IMR-90 (cell line): ENCODE measurements around the gene AOPEP. TPM values are rescaled to one million over a fixed set of nuclear protein-coding genes. Genes with fewer than 3 reads are reported as not detected.

Experiments used
- ATAC-seq: fragments of 200-7000 bp; cut with Tn5 transposase; 2 replicates; pipeline ENCODE4 v1.9.1; 2020; ENCODE audit warnings: low read depth, mild to moderate bottlenecking, moderate library complexity
- BruUV-seq: library from RNA; stranded (reverse); fragments of 400-500 nt; replicated peaks from 2 replicates; lab custom pipeline; 2021; lab: Mats Ljungman, UMichigan
- CTCF ChIA-PET: fragments of 300-600 bp; formaldehyde crosslinking; extraction: SDS; loops from one replicate; lab custom pipeline; 2021; ENCODE audit warnings: antibody characterized with exemption; lab: Yijun Ruan, JAX
- POLR2A ChIA-PET: fragments of 300-600 bp; sonication (Branson Sonifier 250); formaldehyde crosslinking; loops from one replicate; lab custom pipeline; 2022; ENCODE audit warnings: antibody characterized with exemption; ENCODE audit not compliant: unreplicated experiment; lab: Charles Lee
- DNase-seq: peaks from one replicate; pipeline ENCODE4 v3.0.0; 2013
- H2AFZ ChIP-seq: replicated peaks from 2 replicates; pipeline ENCODE3; 2013; ENCODE audit warnings: low read length, mild to moderate bottlenecking; ENCODE audit not compliant: poor library complexity
- H2AK5ac ChIP-seq: 2 replicates; pipeline ENCODE4 v1.6.1; 2013; ENCODE audit warnings: low read depth, low read length, inconsistent platforms
- H2AK9ac ChIP-seq: replicated peaks from 2 replicates; pipeline ENCODE3; 2013; ENCODE audit warnings: mild to moderate bottlenecking, low read depth, low read length, moderate library complexity; ENCODE audit not compliant: poor library complexity
- H2BK120ac ChIP-seq: 2 replicates; pipeline ENCODE4 v1.6.1; 2013; ENCODE audit warnings: low read depth, low read length, inconsistent platforms
- H2BK15ac ChIP-seq: 3 replicates; pipeline ENCODE4 v1.6.1; 2013; ENCODE audit warnings: low read depth, low read length, inconsistent platforms
- H2BK20ac ChIP-seq: 2 replicates; pipeline ENCODE4 v1.6.1; 2013; ENCODE audit warnings: low read depth, mild to moderate bottlenecking, inconsistent platforms, low read length, moderate library complexity
- H2BK5ac ChIP-seq: 2 replicates; pipeline ENCODE4 v1.6.1; 2013; ENCODE audit warnings: mild to moderate bottlenecking, low read depth, low read length, inconsistent platforms; ENCODE audit not compliant: poor library complexity, severe bottlenecking
- H3K14ac ChIP-seq: replicated peaks from 2 replicates; pipeline ENCODE4 v1.6.1; 2013; ENCODE audit warnings: low read depth, low read length, inconsistent platforms
- H3K18ac ChIP-seq: 2 replicates; pipeline ENCODE4 v1.6.1; 2013; ENCODE audit warnings: low read depth, low read length, control low read depth
- H3K23ac ChIP-seq: 2 replicates; pipeline ENCODE4 v1.6.1; 2013; ENCODE audit warnings: low read depth, low read length, inconsistent platforms
- H3K27ac ChIP-seq: 2 replicates; pipeline ENCODE4 v1.5.1; 2013; ENCODE audit warnings: mild to moderate bottlenecking, control low read depth, low read length; ENCODE audit not compliant: insufficient read depth
- H3K27me3 ChIP-seq: 2 replicates; pipeline ENCODE4 v1.6.1; 2013; ENCODE audit warnings: low read length; ENCODE audit not compliant: control insufficient read depth, insufficient read depth
- H3K36me3 ChIP-seq: 2 replicates; pipeline ENCODE4 v1.6.1; 2013; ENCODE audit warnings: low read length, mixed read lengths; ENCODE audit not compliant: control insufficient read depth, insufficient read depth
- H3K4ac ChIP-seq: 2 replicates; pipeline ENCODE4 v1.6.1; 2013; ENCODE audit warnings: low read depth, low read length, inconsistent platforms
- H3K4me1 ChIP-seq: 2 replicates; pipeline ENCODE4 v1.6.1; 2013; ENCODE audit warnings: low read length, mixed read lengths; ENCODE audit not compliant: control insufficient read depth, insufficient read depth
- H3K4me2 ChIP-seq: 2 replicates; pipeline ENCODE4 v1.6.1; 2013; ENCODE audit warnings: low read depth, mild to moderate bottlenecking, control low read depth, low read length, moderate library complexity
- H3K4me3 ChIP-seq: 2 replicates; pipeline ENCODE4 v1.5.1; 2013; ENCODE audit warnings: low read depth, mild to moderate bottlenecking, control low read depth, low read length, moderate library complexity; ENCODE audit not compliant: insufficient read depth
- H3K56ac ChIP-seq: 2 replicates; pipeline ENCODE4 v1.6.1; 2013; ENCODE audit warnings: low read length, inconsistent platforms; ENCODE audit not compliant: insufficient read depth; ENCODE audit errors: extremely low read depth
- H3K79me1 ChIP-seq, 2 experiments: 2 replicates each; pipeline ENCODE4 v1.6.1; 2013; ENCODE audit warnings: low read length in 2 of 2, inconsistent platforms in 1 of 2, low read depth in 1 of 2
- H3K9ac ChIP-seq: 2 replicates; pipeline ENCODE4 v1.6.1; 2013; ENCODE audit warnings: low read depth, low read length, control low read depth
- H3K9me1 ChIP-seq: 2 replicates; pipeline ENCODE4 v1.6.1; 2013; ENCODE audit warnings: low read length, inconsistent platforms; ENCODE audit not compliant: insufficient read depth
- H3K9me3 ChIP-seq: 2 replicates; pipeline ENCODE4 v1.6.1; 2013; ENCODE audit warnings: low read length; ENCODE audit not compliant: control insufficient read depth, insufficient read depth
- H4K20me1 ChIP-seq: 2 replicates; pipeline ENCODE4 v1.6.1; 2013; ENCODE audit warnings: low read length, inconsistent platforms; ENCODE audit not compliant: insufficient read depth
- H4K5ac ChIP-seq: 2 replicates; pipeline ENCODE4 v1.6.1; 2013; ENCODE audit warnings: mild to moderate bottlenecking, low read depth, low read length, control low read depth
- H4K8ac ChIP-seq, 2 experiments: 2 replicates each; pipeline ENCODE4 v1.6.1; 2013; ENCODE audit warnings: low read depth in 2 of 2, low read length in 2 of 2, control low read depth in 1 of 2, inconsistent platforms in 1 of 2
- H4K91ac ChIP-seq: 2 replicates; pipeline ENCODE4 v1.6.1; 2013; ENCODE audit warnings: low read depth, low read length, inconsistent platforms; ENCODE audit not compliant: insufficient read depth
- BHLHE40 ChIP-seq: fragments of 150-350 bp; IDR thresholded peaks from 2 replicates; pipeline ENCODE4 v1.6.1; 2016; ENCODE audit warnings: mild to moderate bottlenecking, low read depth, low read length
- CEBPB ChIP-seq: IDR thresholded peaks from 2 replicates; pipeline ENCODE4 v1.6.1; 2012; ENCODE audit warnings: low read depth, low read length, improper control_type of control experiment
- CHD1 ChIP-seq: IDR thresholded peaks from 2 replicates; pipeline ENCODE4 v1.6.1; 2012; ENCODE audit warnings: low read depth, low read length, improper control_type of control experiment
- CTCF ChIP-seq: conservative IDR thresholded peaks from 2 replicates; pipeline ENCODE4 v1.5.1; 2012; ENCODE audit warnings: mild to moderate bottlenecking, low read depth, low read length, improper control_type of control experiment
- ELK1 ChIP-seq: fragments of 150-350 bp; IDR thresholded peaks from 2 replicates; pipeline ENCODE4 v1.6.1; 2016; ENCODE audit warnings: low read depth, mild to moderate bottlenecking, low read length, moderate library complexity, borderline replicate concordance
- FOS ChIP-seq: fragments of 150-350 bp; IDR thresholded peaks from 2 replicates; pipeline ENCODE4 v1.6.1; 2016; ENCODE audit warnings: low read depth, low read length
- MAFK ChIP-seq: IDR thresholded peaks from 2 replicates; pipeline ENCODE4 v1.6.1; 2012; ENCODE audit warnings: low read depth, low read length, improper control_type of control experiment
- MAZ ChIP-seq: IDR thresholded peaks from 2 replicates; pipeline ENCODE4 v1.6.1; 2012; ENCODE audit warnings: low read depth, mild to moderate bottlenecking, low read length, improper control_type of control experiment, moderate library complexity, borderline replicate concordance
- MXI1 ChIP-seq: IDR thresholded peaks from 2 replicates; pipeline ENCODE4 v1.6.1; 2012; ENCODE audit warnings: low read depth, mild to moderate bottlenecking, low read length, moderate library complexity, borderline replicate concordance
- NFE2L2 ChIP-seq: fragments of 150-350 bp; IDR thresholded peaks from 2 replicates; pipeline ENCODE4 v1.6.1; 2016; ENCODE audit warnings: low read depth, mild to moderate bottlenecking, low read length
- POLR2A ChIP-seq: IDR thresholded peaks from 2 replicates; pipeline ENCODE4 v1.6.1; 2012; ENCODE audit warnings: mild to moderate bottlenecking, low read depth, low read length
- RAD21 ChIP-seq: IDR thresholded peaks from 2 replicates; pipeline ENCODE4 v1.6.1; 2012; ENCODE audit warnings: low read length, improper control_type of control experiment
- RCOR1 ChIP-seq: IDR thresholded peaks from 2 replicates; pipeline ENCODE4 v1.6.1; 2012; ENCODE audit warnings: mild to moderate bottlenecking, low read length, improper control_type of control experiment; ENCODE audit not compliant: insufficient replicate concordance
- RFX5 ChIP-seq: IDR thresholded peaks from 2 replicates; pipeline ENCODE4 v1.8.0; 2012; ENCODE audit warnings: low read depth, mild to moderate bottlenecking, low read length, moderate library complexity
- USF2 ChIP-seq: fragments of 150-350 bp; IDR thresholded peaks from 2 replicates; pipeline ENCODE4 v1.6.1; 2017; ENCODE audit warnings: mild to moderate bottlenecking, antibody characterized with exemption, low read length, low read depth
- WGBS, 2 experiments: methylation state at CpG; one replicate each; pipeline versions ENCODE4 v1.1.5 to v1.1.7; 2013; ENCODE audit warnings: missing lambda C conversion rate in 2 of 2; ENCODE audit not compliant: insufficient read length in 1 of 2; ENCODE audit errors: extremely low coverage in 2 of 2; 5-methylcytosine and 5-hydroxymethylcytosine counted together
- dilution Hi-C: fragments of 300-500 bp; cut with HindIII; formaldehyde crosslinking; loops from one replicate; pipeline ENCODE4 v1.14.3; 2018; ENCODE audit warnings: low sequenced_read_pairs; ENCODE audit not compliant: unreplicated experiment
- in situ Hi-C: fragments of 300-500 bp; cut with MboI; formaldehyde crosslinking; loops from 3 replicates; pipeline ENCODE4 v1.14.3; 2019; ENCODE audit warnings: low sequenced_read_pairs, inconsistent platforms, mixed read lengths
- intact Hi-C: fragments of 100-400 bp; cut with micrococcal nuclease; formaldehyde crosslinking; loops from 2 replicates; pipeline ENCODE4 v1.10.0; 2022
- polyA plus RNA-seq, 3 experiments: library from polyadenylated mRNA; depleted of rRNA; stranded (reverse); fragments of >200 nt; gene quantifications; 2 replicates each; pipeline ENCODE4 v1.2.3, GENCODE V29; 2012; ENCODE audit warnings: low replicate concordance in 1 of 3
- total RNA-seq: library from RNA; depleted of rRNA; stranded (reverse); fragments of >200 nt; gene quantifications from 2 replicates; pipeline ENCODE4 v1.2.3, GENCODE V29; 2012

Gene AOPEP
- total and polyA plus RNA-seq, 2 of the 4 experiments (the other 2 are of a cell fraction): 34.9 to 38.7 TPM

- no peak overlapping the region for H2BK15ac ChIP-seq
- in situ Hi-C loops (no loop called here), dilution Hi-C loops (no loop called here), intact Hi-C loops (loop anchor here (2.0 to 5.0 kb wide), 2 partner anchors 124 to 1087 kb away; no protein-coding TSS in a partner anchor)
- H2AK5ac ChIP-seq: no peak overlapping the region
- H3K27me3 ChIP-seq: no peaks in the 10 kb centered on the region
- no peaks in the 10 kb centered on the region for H4K20me1 ChIP-seq
- no peak overlapping the region for H4K5ac ChIP-seq
- TF ChIP-seq MAZ: no peak
- TF ChIP-seq NFE2L2: no peak
- TF ChIP-seq CHD1: no peak
- TF ChIP-seq USF2: no peak
- TF ChIP-seq ELK1: no peak
- TF ChIP-seq MXI1: no peak
- TF ChIP-seq RCOR1: no peak
- no peak for TF ChIP-seq RFX5
- TF ChIP-seq POLR2A: no peak
- no peak for TF ChIP-seq BHLHE40
- no peak for TF ChIP-seq CTCF
- TF ChIP-seq CEBPB: no peak
- TF ChIP-seq RAD21: no peak
- no peak for TF ChIP-seq FOS
- no peak for TF ChIP-seq MAFK
- H3K9ac ChIP-seq: no peak overlapping the region
- no peak overlapping the region for H3K23ac ChIP-seq
- H3K18ac ChIP-seq: no peak overlapping the region
- CTCF ChIA-PET: interaction anchor here (0.8 to 6.4 kb wide), 8 partner anchors 10 to 462 kb away, joined by 3 to 47 read pairs (median 6); no protein-coding TSS in a partner anchor
- H3K4ac ChIP-seq: no peak overlapping the region
- H4K8ac ChIP-seq: no peak overlapping the region
- H3K27ac ChIP-seq: no peak overlapping the region
- H3K9me3 ChIP-seq: no peaks in the 10 kb centered on the region
- WGBS, 2 experiments: no CpG with 5 or more reads among the region's 5 CpGs
- H2BK20ac ChIP-seq: no peak overlapping the region
- no peak overlapping the region for H3K4me3 ChIP-seq
- H4K91ac ChIP-seq: no peak overlapping the region
- H3K4me1 ChIP-seq: peaks cover 2% of the 10 kb centered on the region; the same call in 1 of the 2 replicates
- no peak overlapping the region for H2AFZ ChIP-seq
- H3K79me1 ChIP-seq: no peaks in the 10 kb centered on the region
- no peak overlapping the region for H2BK120ac ChIP-seq
- no peaks in the 10 kb centered on the region for H3K36me3 ChIP-seq
- POLR2A ChIA-PET: interaction anchor here (0.6 kb wide), 1 partner anchor 168 kb away, joined by 3 read pairs; no protein-coding TSS in a partner anchor
- no peak overlapping the region for H3K4me2 ChIP-seq
- no TSS peak for BruUV-seq
- H3K9me1 ChIP-seq: no peaks in the 10 kb centered on the region; the same call in 1 of the 2 replicates
- no peak overlapping the region for H2BK5ac ChIP-seq
- no peak overlapping the region for H3K56ac ChIP-seq
- no peak overlapping the region for H3K14ac ChIP-seq
- no peak overlapping the region for H2AK9ac ChIP-seq
- ATAC-seq (no peak), DNase-seq (no peak)
Measured at GRCh38 chr9:95130484-95130883, 404.0 kb downstream of the AOPEP start.
